Effector memory CD8-positive, alpha-beta T cell (primary cell): ENCODE measurements around the gene C16orf96.

ENCODE experiments used
- ATAC-seq: fragments of 150-1000 bp; cut with Tn5 transposase; replicated peaks from 2 replicates; pipeline ENCODE4 v1.10.0; 2021; ENCODE audit warnings: mild to moderate bottlenecking, moderate library complexity
- DNase-seq, 3 experiments: peaks; one replicate each; pipeline ENCODE4 v3.0.0; 2021
- H3K27ac Mint-ChIP-seq, 2 donors: one replicate each; pipeline ENCODE4 v1.8.0; 2022; ENCODE audit warnings: mild to moderate bottlenecking in 2 of 2, mixed read lengths in 2 of 2, moderate library complexity in 2 of 2
- H3K27me3 Mint-ChIP-seq, 2 donors: one replicate each; pipeline ENCODE4 v1.8.0; 2022; ENCODE audit warnings: mixed read lengths in 2 of 2
- H3K36me3 Mint-ChIP-seq: one replicate; pipeline ENCODE4 v1.8.0; 2022; ENCODE audit warnings: mild to moderate bottlenecking, moderate library complexity, mixed read lengths; ENCODE audit not compliant: insufficient read depth
- H3K4me1 Mint-ChIP-seq, 2 donors: one replicate each; pipeline ENCODE4 v1.8.0; 2022; ENCODE audit warnings: low read depth in 2 of 2, mixed read lengths in 2 of 2
- H3K4me3 Mint-ChIP-seq, 2 donors: one replicate each; pipeline ENCODE4 v1.8.0; 2022; ENCODE audit warnings: mild to moderate bottlenecking in 2 of 2, mixed read lengths in 2 of 2, moderate library complexity in 2 of 2
- H3K9me3 Mint-ChIP-seq, 2 donors: one replicate each; pipeline ENCODE4 v1.8.0; 2022; ENCODE audit warnings: mixed read lengths in 2 of 2

The C16orf96 gene

GRCh38 chr16:4603624-4604170 is 47.6 kb downstream of the C16orf96 start:
- H3K36me3 Mint-ChIP-seq = peaks cover 20% of the 10 kb centered on the region

GRCh38 chr16:4604401-4604800 is 48.3 kb downstream of the C16orf96 start:
- Mint-ChIP-seq H3K9me3 (no peaks in the 10 kb centered on the region), H3K27ac (no peak overlapping the region), H3K4me3 (no peak overlapping the region), H3K4me1 (no peaks in the 10 kb centered on the region), H3K27me3 (no peaks in the 10 kb centered on the region), H3K36me3 (peaks cover 20% of the 10 kb centered on the region)
- no peak for DNase-seq
- ATAC-seq = no peak

More at GRCh38 chr16:4603624-4604170, 47.6 kb downstream of the C16orf96 start:
- no peak overlapping the region for H3K27ac Mint-ChIP-seq
- no peaks in the 10 kb centered on the region for H3K27me3 Mint-ChIP-seq
- no peaks in the 10 kb centered on the region for H3K9me3 Mint-ChIP-seq
- ATAC-seq = no peak
- H3K4me3 Mint-ChIP-seq = no peak overlapping the region
- no peaks in the 10 kb centered on the region for H3K4me1 Mint-ChIP-seq
- no peak for DNase-seq

- H3K36me3 Mint-ChIP-seq = peaks cover 20% of the 10 kb centered on the region
- peaks cover 1 to 2% of the 10 kb centered on the region in 2 donors for H3K4me1 Mint-ChIP-seq
- H3K27me3 Mint-ChIP-seq = no peaks in the 10 kb centered on the region
- H3K4me3 Mint-ChIP-seq = no peak overlapping the region
- H3K27ac Mint-ChIP-seq = no peak overlapping the region
- no peaks in the 10 kb centered on the region for H3K9me3 Mint-ChIP-seq
- DNase-seq (no peak), ATAC-seq (no peak)
These were observed 50.2 kb downstream of the C16orf96 start for GRCh38 chr16:4606354-4606753.

- DNase-seq (no peak), ATAC-seq (no peak)
- H3K4me1 Mint-ChIP-seq = peaks cover 3 to 10% of the 10 kb centered on the region in 2 donors
- H3K36me3 Mint-ChIP-seq = peaks cover 20% of the 10 kb centered on the region
- no peaks in the 10 kb centered on the region for H3K27me3 Mint-ChIP-seq
- H3K27ac Mint-ChIP-seq = peak overlapping the region in 1 of 2 donors; percentile 71
- no peaks in the 10 kb centered on the region for H3K9me3 Mint-ChIP-seq
- H3K4me3 Mint-ChIP-seq = peak overlapping the region in 1 of 2 donors; percentile 14
These were observed 51.9 kb downstream of the C16orf96 start for GRCh38 chr16:4607841-4608703.

GRCh38 chr16:4608704-4608980 is 52.5 kb downstream of the C16orf96 start:
- no peak for DNase-seq
- Mint-ChIP-seq H3K27me3 (no peaks in the 10 kb centered on the region), H3K4me1 (peaks cover 3 to 11% of the 10 kb centered on the region in 2 donors), H3K9me3 (no peaks in the 10 kb centered on the region), H3K4me3 (peak overlapping the region in 1 of 2 donors; percentile 14), H3K27ac (peak overlapping the region in 1 of 2 donors; percentile 71), H3K36me3 (peaks cover 20% of the 10 kb centered on the region)
- ATAC-seq = no peak

GRCh38 chr16:4609200-4610010 is 53.3 kb downstream of the C16orf96 start:
- H3K27me3 Mint-ChIP-seq = no peaks in the 10 kb centered on the region
- H3K36me3 Mint-ChIP-seq = peaks cover 15% of the 10 kb centered on the region
- ATAC-seq = no peak
- no peak overlapping the region for H3K27ac Mint-ChIP-seq
- no peak for DNase-seq
- no peaks in the 10 kb centered on the region for H3K9me3 Mint-ChIP-seq
- H3K4me3 Mint-ChIP-seq = no peak overlapping the region
- peaks cover 3 to 14% of the 10 kb centered on the region in 2 donors for H3K4me1 Mint-ChIP-seq

- H3K9me3 Mint-ChIP-seq = no peaks in the 10 kb centered on the region
- no peak for ATAC-seq
- no peak for DNase-seq
These were observed 54.2 kb downstream of the C16orf96 start for GRCh38 chr16:4610011-4611005.

GRCh38 chr16:4611337-4612021 is 55.3 kb downstream of the C16orf96 start:
- no peaks in the 10 kb centered on the region for H3K27me3 Mint-ChIP-seq
- no peaks in the 10 kb centered on the region for H3K9me3 Mint-ChIP-seq
- peaks cover 10 to 27% of the 10 kb centered on the region in 2 donors for H3K4me1 Mint-ChIP-seq
- peak overlapping the region in 1 of 2 donors; percentile 84 for H3K27ac Mint-ChIP-seq
- H3K4me3 Mint-ChIP-seq = peak overlapping the region in 1 of 2 donors; percentile 24
- DNase-seq (no peak), ATAC-seq (no peak)
- peaks cover 24% of the 10 kb centered on the region for H3K36me3 Mint-ChIP-seq

More at GRCh38 chr16:4610011-4611005, 54.2 kb downstream of the C16orf96 start:
- Mint-ChIP-seq H3K4me3 (no peak overlapping the region), H3K36me3 (peaks cover 20% of the 10 kb centered on the region), H3K27me3 (no peaks in the 10 kb centered on the region), H3K27ac (peak overlapping the region in 1 of 2 donors; percentile 84), H3K4me1 (peaks cover 3 to 17% of the 10 kb centered on the region in 2 donors)

- H3K36me3 Mint-ChIP-seq = peaks cover 20% of the 10 kb centered on the region
- no peaks in the 10 kb centered on the region for H3K9me3 Mint-ChIP-seq
- peak overlapping the region; percentile 70 to 76 for H3K4me3 Mint-ChIP-seq
- peak overlapping the region in 1 of 2 donors; percentile 84 for H3K27ac Mint-ChIP-seq
- no peaks in the 10 kb centered on the region for H3K27me3 Mint-ChIP-seq
- H3K4me1 Mint-ChIP-seq = peaks cover 12 to 30% of the 10 kb centered on the region in 2 donors
- ATAC-seq (no peak), DNase-seq (no peak)
These were observed 56.4 kb downstream of the C16orf96 start for GRCh38 chr16:4612474-4612931.

GRCh38 chr16:4612977-4613635 is 57.0 kb downstream of the C16orf96 start:
- ATAC-seq (no peak), DNase-seq (no peak)
- H3K36me3 Mint-ChIP-seq = peaks cover 18% of the 10 kb centered on the region
- H3K27me3 Mint-ChIP-seq = no peaks in the 10 kb centered on the region
- peak overlapping the region; percentile 70 to 76 for H3K4me3 Mint-ChIP-seq
- H3K4me1 Mint-ChIP-seq = peaks cover 12 to 30% of the 10 kb centered on the region in 2 donors
- peak overlapping the region in 1 of 2 donors; percentile 84 for H3K27ac Mint-ChIP-seq
- H3K9me3 Mint-ChIP-seq = no peaks in the 10 kb centered on the region

- H3K4me1 Mint-ChIP-seq = peaks cover 12 to 30% of the 10 kb centered on the region in 2 donors
- H3K4me3 Mint-ChIP-seq = peak overlapping the region; percentile 70 to 95
- H3K27ac Mint-ChIP-seq = peak overlapping the region in 1 of 2 donors; percentile 84
These were observed 57.8 kb downstream of the C16orf96 start for GRCh38 chr16:4613636-4614570.

More at GRCh38 chr16:4613636-4614570, 57.8 kb downstream of the C16orf96 start:
- ATAC-seq = no peak
- no peaks in the 10 kb centered on the region for H3K9me3 Mint-ChIP-seq
- no peaks in the 10 kb centered on the region for H3K27me3 Mint-ChIP-seq
- DNase-seq = peak in 1 of 3 experiments; percentile 18
- peaks cover 18% of the 10 kb centered on the region for H3K36me3 Mint-ChIP-seq
